CD4-positive, alpha-beta T cell treated with Interferon alpha-2 for 1 hour (primary cell): ENCODE measurements around the gene SH2D3C.

Experiments
- DNase-seq, 2 donors: peaks; one replicate each; pipeline ENCODE4 v3.0.0-alpha.2; 2020 to 2022

Gene SH2D3C

GRCh38 chr9:127806871-127807270 lies 28.4 kb upstream of the SH2D3C start:
- no peak for DNase-seq

DNA sequence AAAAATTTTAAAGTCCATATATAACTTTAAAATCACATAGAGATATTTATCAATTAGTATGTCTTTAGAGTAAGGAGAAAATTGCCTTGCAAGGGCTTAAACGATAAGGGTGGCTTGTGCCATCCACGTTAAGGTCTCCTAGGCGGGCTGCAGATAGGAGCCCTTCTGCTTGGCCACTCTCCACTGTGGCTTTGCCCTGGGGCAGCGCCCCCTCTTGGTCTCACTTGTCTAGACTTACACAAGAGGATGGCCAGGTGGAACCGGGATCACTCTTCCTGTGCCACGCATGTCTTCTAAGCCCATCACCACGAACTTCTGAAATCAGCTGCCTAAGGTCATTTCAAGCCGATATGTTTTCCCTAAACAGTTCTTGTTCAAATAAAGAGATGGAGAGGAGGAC lies 27.2 kb upstream of the SH2D3C start:
- DNase-seq = peak in 1 of 2 donors; percentile 47

- DNase-seq = peak in 1 of 2 donors; percentile 33
These were observed 25.3 kb upstream of the SH2D3C start for GRCh38 chr9:127803507-127804352.

GRCh38 chr9:127802576-127803443 lies 24.3 kb upstream of the SH2D3C start, which contains the start of gene FPGS:
Gene FPGS, plus strand, starts transcription at chr9:127802882. Its CDS starts 43 bp downstream, at chr9:127802925.
- peak; percentile 81 to 87 for DNase-seq

GRCh38 chr9:127801955-127802575 lies 23.6 kb upstream of the SH2D3C start:
- DNase-seq = peak in 1 of 2 donors; percentile 36

GRCh38 chr9:127796852-127797370 lies 18.4 kb upstream of the SH2D3C start:
- DNase-seq = no peak

- DNase-seq = no peak
These were observed 17.9 kb upstream of the SH2D3C start for GRCh38 chr9:127796225-127796813.

DNA sequence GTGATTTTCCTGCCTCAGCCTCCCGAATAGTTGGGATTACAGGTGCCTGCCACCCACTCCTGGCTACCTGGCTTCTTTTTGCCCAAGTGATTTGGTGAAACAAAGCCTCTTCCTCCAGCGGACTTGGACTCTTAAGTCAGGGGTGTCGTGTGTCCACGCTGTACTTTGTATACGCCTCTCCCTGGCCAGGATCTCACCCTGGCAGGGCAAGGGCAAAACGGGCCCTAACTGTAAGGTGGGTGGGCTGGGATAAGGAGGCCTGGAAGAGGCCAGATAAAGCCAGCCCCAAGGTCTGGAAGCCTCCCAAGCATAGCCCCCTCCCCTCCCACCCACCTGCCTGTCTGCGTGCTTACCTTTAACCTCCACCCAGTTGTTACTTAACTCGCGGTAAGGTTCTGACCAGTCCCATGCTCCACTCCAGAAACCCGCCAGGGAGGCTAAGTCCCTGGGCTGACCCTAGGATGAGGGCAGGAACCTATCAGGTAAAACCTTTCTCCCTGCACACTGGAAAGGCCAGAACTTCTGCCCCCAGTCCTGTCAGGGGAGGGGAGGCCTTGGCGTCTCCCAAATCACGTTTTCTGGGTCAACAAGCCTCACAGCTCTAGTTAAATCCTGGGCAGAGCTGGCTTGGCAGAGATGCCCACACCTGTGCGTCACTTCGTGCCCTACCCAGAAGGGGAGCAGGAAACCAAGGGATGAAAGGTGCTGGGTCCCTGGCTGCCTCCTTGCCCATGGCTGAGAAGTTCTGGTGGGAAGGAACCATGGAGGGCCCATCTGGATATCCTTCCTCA lies 15.7 kb upstream of the SH2D3C start:
- no peak for DNase-seq

DNA sequence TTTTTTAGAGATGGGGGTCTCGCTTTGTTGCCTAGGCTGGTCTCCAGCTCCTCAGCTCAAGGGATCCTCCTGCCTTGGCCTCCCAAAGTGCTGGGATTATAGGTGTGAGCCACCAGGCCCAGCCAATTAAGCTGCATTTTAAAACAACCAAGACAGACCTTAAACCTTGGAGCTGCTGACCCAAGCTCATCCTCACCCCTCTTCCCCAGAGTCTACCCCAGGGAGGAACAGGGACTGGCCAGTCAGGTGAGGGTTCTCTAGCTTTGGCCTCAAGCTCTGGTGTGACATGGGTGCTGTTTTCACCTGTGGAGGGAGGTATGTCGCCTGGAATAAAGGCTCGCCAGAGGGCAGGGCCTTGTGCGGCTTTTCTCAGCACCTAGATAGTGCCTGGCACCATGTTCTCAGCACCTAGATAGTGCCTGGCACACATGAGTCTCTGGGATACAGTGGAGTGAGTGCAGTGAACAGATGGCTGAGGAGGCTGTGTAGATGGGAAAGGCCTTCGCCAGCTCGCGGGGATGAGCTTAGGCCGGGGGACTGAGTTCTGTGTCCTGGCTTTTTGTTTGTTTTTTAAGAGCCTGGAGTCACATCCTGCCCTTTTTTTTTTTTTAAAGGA lies 14.7 kb upstream of the SH2D3C start:
- no peak for DNase-seq

DNA sequence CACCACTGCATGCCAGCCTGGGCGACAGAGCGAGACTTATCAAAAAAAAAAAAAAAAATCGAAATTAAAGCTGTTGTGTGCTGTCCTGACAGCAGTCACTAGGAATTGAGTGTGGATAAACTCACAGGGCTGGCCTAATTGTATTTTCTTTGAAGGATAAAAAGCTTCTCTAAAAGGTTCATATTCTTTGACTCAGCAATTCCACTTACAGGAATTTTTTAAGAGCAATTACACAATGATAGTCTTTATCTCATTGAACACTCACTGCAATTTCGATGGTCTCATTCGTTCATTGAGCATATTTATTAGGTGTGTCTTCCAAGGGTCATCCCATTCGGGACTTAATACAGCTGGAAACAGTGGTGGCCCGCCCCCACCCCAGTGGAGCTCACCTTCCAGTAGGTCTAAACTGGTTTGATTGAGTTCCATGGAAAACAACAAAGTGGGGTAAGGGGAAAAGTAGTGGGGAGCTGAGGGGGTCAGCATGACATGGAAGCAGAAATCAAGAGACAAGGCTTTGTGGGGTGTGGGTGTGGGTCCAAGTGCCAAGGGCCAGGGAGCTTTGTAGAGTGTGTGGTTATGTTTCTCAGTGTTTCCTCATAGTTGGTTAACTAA lies 14.1 kb upstream of the SH2D3C start:
- DNase-seq = no peak

- DNase-seq = no peak
These were observed 12.6 kb upstream of the SH2D3C start for GRCh38 chr9:127791085-127791484.

- DNase-seq = no peak
These were observed 11.8 kb upstream of the SH2D3C start for GRCh38 chr9:127790094-127790855.

DNA sequence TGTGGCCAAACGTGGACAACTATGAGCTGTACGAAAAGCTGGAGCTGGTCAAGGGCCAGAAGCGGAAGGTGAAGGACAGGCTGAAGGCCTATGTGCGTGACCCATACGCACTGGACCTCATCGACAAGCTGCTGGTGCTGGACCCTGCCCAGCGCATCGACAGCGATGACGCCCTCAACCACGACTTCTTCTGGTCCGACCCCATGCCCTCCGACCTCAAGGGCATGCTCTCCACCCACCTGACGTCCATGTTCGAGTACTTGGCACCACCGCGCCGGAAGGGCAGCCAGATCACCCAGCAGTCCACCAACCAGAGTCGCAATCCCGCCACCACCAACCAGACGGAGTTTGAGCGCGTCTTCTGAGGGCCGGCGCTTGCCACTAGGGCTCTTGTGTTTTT lies 10.7 kb upstream of the SH2D3C start:
- DNase-seq = no peak

- no peak for DNase-seq
These were observed 10.0 kb upstream of the SH2D3C start for GRCh38 chr9:127788337-127789011.

DNA sequence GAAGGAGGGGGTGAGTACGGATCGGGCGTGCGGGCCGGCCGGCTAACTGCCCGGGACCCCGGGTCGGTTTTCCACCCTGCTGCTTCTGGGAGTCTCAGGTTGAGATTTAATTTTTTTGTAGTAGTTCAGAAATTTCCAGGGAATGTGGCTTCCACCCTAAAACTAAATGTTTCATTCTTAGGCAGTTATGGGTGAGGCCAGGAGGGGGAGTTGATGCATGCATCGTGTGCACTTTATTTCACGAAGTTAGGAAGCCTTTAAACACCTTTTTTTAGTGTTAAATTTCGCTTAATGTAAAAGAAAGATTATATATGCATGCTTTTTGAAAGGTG lies 8.3 kb upstream of the SH2D3C start:
- no peak for DNase-seq

- DNase-seq = peak; percentile 91 to 95
These were observed 7.7 kb upstream of the SH2D3C start, which contains the start of gene CDK9 for GRCh38 chr9:127785933-127786772. Gene CDK9, plus strand, starts transcription at chr9:127786034. Its CDS starts 115 bp downstream, at chr9:127786149.

- DNase-seq = peak; percentile 89 to 93
These were observed 6.8 kb upstream of the SH2D3C start for GRCh38 chr9:127785023-127785932.
